Measurements from ENCODE around the gene LPCAT1. TPM values are rescaled to one million over a fixed set of nuclear protein-coding genes. Genes with fewer than 3 reads are reported as not detected.
A peak's percentile ranks its signal among the peaks of the same experiment; 100 is the strongest.

Gene LPCAT1
- total and polyA plus RNA-seq, 2 of the 4 experiments (the other 2 are of a cell fraction), result 17.7 to 33.6 TPM

GRCh38 chr5:1488882-1489680, 34.7 kb downstream of the LPCAT1 start (continued):
- no peak for TF ChIP-seq BHLHE40 (IDR thresholded peaks at IDR 0.05; ENCODE audit: low read depth, low read length)
- TF ChIP-seq FOS (IDR thresholded peaks at IDR 0.05; ENCODE audit: low read depth, low read length), result peak; percentile 63

- Histone ChIP-seq H2BK120ac (ENCODE audit: low read depth, low read length) (no peak overlapping the region), H3K23ac (ENCODE audit: low read depth, low read length) (no peak overlapping the region), H3K9me1 (ENCODE audit: insufficient read depth, low read length) (0 out of 2 replicates have a peak, but pooled peaks cover 2% of the 10 kb centered on the region), H3K14ac (replicated peaks; ENCODE audit: low read depth, low read length) (no peak overlapping the region), H3K4ac (ENCODE audit: low read depth, low read length) (no peak overlapping the region), H3K4me2 (ENCODE audit: low read depth, low read length) (no peak overlapping the region), H3K9me3 (ENCODE audit: control insufficient read depth, insufficient read depth, low read length) (no peaks in the 10 kb centered on the region), H4K91ac (ENCODE audit: insufficient read depth, low read depth, low read length) (no peak overlapping the region), H3K36me3 (ENCODE audit: control insufficient read depth, insufficient read depth, low read length) (peaks cover 73% of the 10 kb centered on the region), H2BK15ac (ENCODE audit: low read depth, low read length) (no peak overlapping the region), H2BK5ac (ENCODE audit: low read depth, low read length, poor library complexity, severe bottlenecking) (no peak overlapping the region), H4K5ac (ENCODE audit: low read depth, low read length) (no peak overlapping the region), H3K9ac (ENCODE audit: low read depth, low read length) (no peak overlapping the region), H2AK5ac (ENCODE audit: low read depth, low read length) (no peak overlapping the region), H4K20me1 (ENCODE audit: insufficient read depth, low read length) (peaks cover 24% of the 10 kb centered on the region), H2AFZ (replicated peaks; ENCODE audit: low read length, poor library complexity) (no peak overlapping the region), H2BK20ac (ENCODE audit: low read depth, low read length) (no peak overlapping the region), H3K4me1 (ENCODE audit: control insufficient read depth, insufficient read depth, low read length) (peaks cover 7% of the 10 kb centered on the region; the same call in 1 of the 2 replicates), H3K18ac (ENCODE audit: low read depth, low read length) (no peak overlapping the region), H3K27me3 (ENCODE audit: control insufficient read depth, insufficient read depth, low read length) (no peaks in the 10 kb centered on the region), H4K8ac (ENCODE audit: low read depth in 2 of 2, low read length in 2 of 2) (no peak overlapping the region), H3K56ac (ENCODE audit: extremely low read depth, insufficient read depth, low read length) (no peak overlapping the region), H3K79me1 (ENCODE audit: low read depth in 1 of 2, low read length in 2 of 2) (peaks cover 10 to 16% of the 10 kb centered on the region in 2 experiments), H2AK9ac (replicated peaks; ENCODE audit: low read depth, low read length, poor library complexity) (no peak overlapping the region), H3K27ac (ENCODE audit: insufficient read depth, low read length) (no peak overlapping the region), H3K4me3 (ENCODE audit: insufficient read depth, low read depth, low read length) (no peak overlapping the region)
- ATAC-seq (ENCODE audit: low read depth), result no peak
- dilution Hi-C loops (cut with HindIII; ENCODE audit: low sequenced_read_pairs, unreplicated experiment) (no loop called here), in situ Hi-C loops (cut with MboI; ENCODE audit: low sequenced_read_pairs) (loop anchor here (10.0 kb wide), 1 partner anchor 158 kb away; no protein-coding TSS in a partner anchor), intact Hi-C loops (cut with micrococcal nuclease) (no loop called here)
- no peak for DNase-seq
- no TSS peak for BruUV-seq (replicated peaks)
- 95% methylated on average over 8 of the region's 27 CpGs; no CpG with 5 or more reads in 1 of the 2 experiments for WGBS, 2 experiments (ENCODE audit: extremely low coverage in 2 of 2, insufficient read length in 1 of 2)
- ChIA-PET CTCF (no interaction called here), POLR2A (ENCODE audit: unreplicated experiment) (no interaction called here)
- TF ChIP-seq USF2 (IDR thresholded peaks at IDR 0.05; ENCODE audit: low read depth, low read length) (no peak), RCOR1 (IDR thresholded peaks at IDR 0.05; ENCODE audit: insufficient replicate concordance, low read length) (no peak), BHLHE40 (IDR thresholded peaks at IDR 0.05; ENCODE audit: low read depth, low read length) (no peak), MAFK (IDR thresholded peaks at IDR 0.05; ENCODE audit: low read depth, low read length) (no peak), RAD21 (IDR thresholded peaks at IDR 0.05; ENCODE audit: low read length) (no peak), MXI1 (IDR thresholded peaks at IDR 0.05; ENCODE audit: borderline replicate concordance, low read depth, low read length) (no peak), FOS (IDR thresholded peaks at IDR 0.05; ENCODE audit: low read depth, low read length) (no peak), POLR2A (IDR thresholded peaks at IDR 0.05; ENCODE audit: low read depth, low read length) (no peak), NFE2L2 (IDR thresholded peaks at IDR 0.05; ENCODE audit: low read depth, low read length) (no peak), RFX5 (IDR thresholded peaks at IDR 0.05; ENCODE audit: low read depth, low read length) (no peak), ELK1 (IDR thresholded peaks at IDR 0.05; ENCODE audit: borderline replicate concordance, low read depth, low read length) (no peak), CEBPB (IDR thresholded peaks at IDR 0.05; ENCODE audit: low read depth, low read length) (no peak), MAZ (IDR thresholded peaks at IDR 0.05; ENCODE audit: borderline replicate concordance, low read depth, low read length) (no peak), SMC3 (IDR thresholded peaks at IDR 0.05; ENCODE audit: low read depth, low read length) (no peak)
These were observed 36.5 kb downstream of the LPCAT1 start for GRCh38 chr5:1487079-1487764.

Data from IMR-90 (cell line).